WTC11 (cell line): ENCODE data around the gene NADK2. TPM values are rescaled to one million over a fixed set of nuclear protein-coding genes. Genes with fewer than 3 reads are reported as not detected.

Experiments
- ATAC-seq: fragments of 200-7000 bp; cut with Tn5 transposase; 2 replicates; pipeline ENCODE4 v1.10.0; 2021; ENCODE audit warnings: mild to moderate bottlenecking, moderate library complexity
- CTCF ChIA-PET: fragments of 300-600 bp; sonication (Branson Sonifier 250); formaldehyde crosslinking; loops from one replicate; lab custom pipeline; 2021; ENCODE audit warnings: antibody characterized with exemption; lab: Charles Lee
- POLR2A ChIA-PET: fragments of 350-600 bp; sonication (Branson Sonifier 250); formaldehyde crosslinking; loops from one replicate; lab custom pipeline; 2021; ENCODE audit warnings: antibody characterized with exemption; lab: Charles Lee
- DNase-seq: peaks from one replicate; pipeline ENCODE4 v3.0.0; 2021; ENCODE audit warnings: low spot score
- H3K27ac Mint-ChIP-seq: 2 replicates; pipeline ENCODE4 v1.8.0; 2021; ENCODE audit warnings: mixed read lengths
- H3K27me3 Mint-ChIP-seq: 2 replicates; pipeline ENCODE4 v1.8.0; 2021; ENCODE audit warnings: low read depth, mild to moderate bottlenecking, moderate library complexity, mixed read lengths
- H3K36me3 Mint-ChIP-seq: 2 replicates; pipeline ENCODE4 v1.8.0; 2021; ENCODE audit warnings: mixed read lengths
- H3K4me1 Mint-ChIP-seq: 2 replicates; pipeline ENCODE4 v1.8.0; 2022; ENCODE audit warnings: mixed read lengths
- H3K4me3 Mint-ChIP-seq: 2 replicates; pipeline ENCODE4 v1.8.0; 2021; ENCODE audit warnings: mild to moderate bottlenecking, moderate library complexity, mixed read lengths
- H3K9me3 Mint-ChIP-seq: 2 replicates; pipeline ENCODE4 v1.8.0; 2021; ENCODE audit warnings: mixed read lengths
- ATF2 ChIP-seq: sonication (generic); formaldehyde crosslinking; IDR thresholded peaks from 2 replicates; pipeline ENCODE4 v1.8.1; 2022; ENCODE audit warnings: low read depth, missing genetic modification reagents, borderline replicate concordance
- ATF3 ChIP-seq: sonication (generic); formaldehyde crosslinking; conservative IDR thresholded peaks from 2 replicates; pipeline ENCODE4 v1.8.1; 2022; ENCODE audit warnings: mild to moderate bottlenecking, missing genetic modification reagents
- CREB1 ChIP-seq: sonication (generic); formaldehyde crosslinking; IDR thresholded peaks from 2 replicates; pipeline ENCODE4 v1.8.0; 2023; ENCODE audit warnings: mild to moderate bottlenecking, missing genetic modification reagents
- CREM ChIP-seq: sonication (generic); formaldehyde crosslinking; IDR thresholded peaks from 2 replicates; pipeline ENCODE4 v1.8.1; 2022; ENCODE audit warnings: mild to moderate bottlenecking, missing genetic modification reagents, moderate library complexity
- CTCF ChIP-seq: fragments of 200-600 bp; IDR thresholded peaks from 2 replicates; pipeline ENCODE4 v1.8.0; 2022; ENCODE audit warnings: antibody characterized with exemption
- E2F1 ChIP-seq: sonication (generic); formaldehyde crosslinking; IDR thresholded peaks from 2 replicates; pipeline ENCODE4 v1.8.0; 2022; ENCODE audit warnings: mild to moderate bottlenecking, missing genetic modification reagents
- E2F5 ChIP-seq: sonication (generic); formaldehyde crosslinking; IDR thresholded peaks from 2 replicates; pipeline ENCODE4 v1.8.1; 2022; ENCODE audit warnings: mild to moderate bottlenecking, moderate library complexity, missing genetic modification reagents
- ELF4 ChIP-seq: sonication (generic); formaldehyde crosslinking; IDR thresholded peaks from 2 replicates; pipeline ENCODE4 v1.8.1; 2022; ENCODE audit warnings: low read depth, mild to moderate bottlenecking, moderate library complexity, missing genetic modification reagents
- FOXP1 ChIP-seq: sonication (generic); formaldehyde crosslinking; IDR thresholded peaks from 2 replicates; pipeline ENCODE4 v1.8.0; 2022; ENCODE audit warnings: missing genetic modification reagents, mild to moderate bottlenecking, moderate library complexity, borderline replicate concordance
- FOXP4 ChIP-seq: sonication (generic); formaldehyde crosslinking; IDR thresholded peaks from 2 replicates; pipeline ENCODE4 v1.8.0; 2022; ENCODE audit warnings: mild to moderate bottlenecking, missing genetic modification reagents
- GTF2I ChIP-seq: fragments of 250-450 bp; sonication (Bioruptor Pico); conservative IDR thresholded peaks from 2 replicates; pipeline ENCODE4 v1.4.0; 2021; ENCODE audit warnings: mild to moderate bottlenecking
- HMGXB4 ChIP-seq: sonication (generic); formaldehyde crosslinking; IDR thresholded peaks from 2 replicates; pipeline ENCODE4 v1.8.1; 2023; ENCODE audit warnings: mild to moderate bottlenecking, moderate library complexity, missing genetic modification reagents
- IRF1 ChIP-seq: sonication (generic); formaldehyde crosslinking; IDR thresholded peaks from 2 replicates; pipeline ENCODE4 v1.8.0; 2023; ENCODE audit warnings: missing genetic modification reagents
- KAT7 ChIP-seq: sonication (generic); formaldehyde crosslinking; IDR thresholded peaks from 2 replicates; pipeline ENCODE4 v1.8.1; 2023; ENCODE audit warnings: missing genetic modification reagents, mild to moderate bottlenecking, borderline replicate concordance
- MYBL2 ChIP-seq: sonication (generic); formaldehyde crosslinking; IDR thresholded peaks from 2 replicates; pipeline ENCODE4 v1.8.1; 2023; ENCODE audit warnings: mild to moderate bottlenecking, moderate library complexity, missing genetic modification reagents
- PREB ChIP-seq: sonication (generic); formaldehyde crosslinking; IDR thresholded peaks from 2 replicates; pipeline ENCODE4 v1.8.1; 2022; ENCODE audit warnings: mild to moderate bottlenecking, missing genetic modification reagents, moderate library complexity, borderline replicate concordance
- SMAD3 ChIP-seq: sonication (generic); formaldehyde crosslinking; IDR thresholded peaks from 2 replicates; pipeline ENCODE4 v1.8.0; 2022; ENCODE audit warnings: missing genetic modification reagents, mild to moderate bottlenecking, borderline replicate concordance
- SMAD4 ChIP-seq: sonication (generic); formaldehyde crosslinking; IDR thresholded peaks from 2 replicates; pipeline ENCODE4 v1.8.0; 2022; ENCODE audit warnings: mild to moderate bottlenecking, missing genetic modification reagents
- SP1 ChIP-seq: sonication (generic); formaldehyde crosslinking; conservative IDR thresholded peaks from 2 replicates; pipeline ENCODE4 v1.8.1; 2022; ENCODE audit warnings: missing genetic modification reagents
- ZBTB21 ChIP-seq: sonication (generic); formaldehyde crosslinking; IDR thresholded peaks from 2 replicates; pipeline ENCODE4 v1.8.1; 2023; ENCODE audit warnings: mild to moderate bottlenecking, missing genetic modification reagents, borderline replicate concordance
- ZBTB43 ChIP-seq: sonication (generic); formaldehyde crosslinking; IDR thresholded peaks from 2 replicates; pipeline ENCODE4 v1.8.1; 2023; ENCODE audit warnings: mild to moderate bottlenecking, missing genetic modification reagents
- ZNF121 ChIP-seq: sonication (generic); formaldehyde crosslinking; IDR thresholded peaks from 2 replicates; pipeline ENCODE4 v1.8.0; 2023; ENCODE audit warnings: missing genetic modification reagents
- ZNF263 ChIP-seq: sonication (generic); formaldehyde crosslinking; IDR thresholded peaks from 2 replicates; pipeline ENCODE4 v1.8.1; 2022; ENCODE audit warnings: low read depth, mild to moderate bottlenecking, moderate library complexity, missing genetic modification reagents
- total RNA-seq: library from RNA; stranded (reverse); gene quantifications from 3 replicates; pipeline ENCODE4 v1.2.3, GENCODE V29; 2021

The NADK2 gene
- total RNA-seq, 1 experiment from 2014 or later = 11.7 TPM

- TF ChIP-seq IRF1 (CRISPR knock-in tag) = no peak
- TF ChIP-seq ZNF263 = no peak
- TF ChIP-seq E2F5 = no peak
- TF ChIP-seq CREM (CRISPR knock-in tag) = no peak
- TF ChIP-seq, all 79 proteins: peak for 0
These were observed 2.4 kb upstream of the NADK2 start (continued) for GRCh38 chr5:36244076-36244475.

GRCh38 chr5:36243653-36244052 is 1.9 kb upstream of the NADK2 start:
- DNase-seq (no peak), ATAC-seq (no peak)
- ChIA-PET CTCF (no interaction called here), POLR2A (no interaction called here)
- Mint-ChIP-seq H3K36me3 (no peaks in the 10 kb centered on the region), H3K4me1 (peaks cover 25% of the 10 kb centered on the region), H3K27ac (no peak overlapping the region), H3K9me3 (no peaks in the 10 kb centered on the region), H3K27me3 (peaks cover 30% of the 10 kb centered on the region), H3K4me3 (no peak overlapping the region)
- TF ChIP-seq SP1 (CRISPR knock-in tag) (no peak), SMAD4 (no peak), ZNF121 (no peak), ELF4 (no peak), GTF2I (CRISPR knock-in tag) (no peak), ZBTB21 (CRISPR knock-in tag) (no peak), FOXP4 (no peak), CTCF (no peak), KAT7 (CRISPR knock-in tag) (no peak), PREB (CRISPR knock-in tag) (no peak), ATF3 (no peak), HMGXB4 (no peak), E2F1 (CRISPR knock-in tag) (no peak), FOXP1 (CRISPR knock-in tag) (no peak), SMAD3 (CRISPR knock-in tag) (no peak), ATF2 (CRISPR knock-in tag) (no peak), ZNF263 (no peak), MYBL2 (CRISPR knock-in tag) (no peak), ZBTB43 (CRISPR knock-in tag) (no peak), CREB1 (CRISPR knock-in tag) (no peak)
